IMR-90 (cell line): Measurements from ENCODE around the gene AHNAK. TPM values are rescaled to one million over a fixed set of nuclear protein-coding genes. Genes with fewer than 3 reads are reported as not detected.

ENCODE experiments used
- ATAC-seq: fragments of 200-7000 bp; cut with Tn5 transposase; 2 replicates; pipeline ENCODE4 v1.9.1; 2020; ENCODE audit warnings: low read depth, mild to moderate bottlenecking, moderate library complexity
- BruUV-seq: library from RNA; stranded (reverse); fragments of 400-500 nt; replicated peaks from 2 replicates; lab custom pipeline; 2021; lab: Mats Ljungman, UMichigan
- CTCF ChIA-PET: fragments of 300-600 bp; formaldehyde crosslinking; extraction: SDS; loops from one replicate; lab custom pipeline; 2021; ENCODE audit warnings: antibody characterized with exemption; lab: Yijun Ruan, JAX
- POLR2A ChIA-PET: fragments of 300-600 bp; sonication (Branson Sonifier 250); formaldehyde crosslinking; loops from one replicate; lab custom pipeline; 2022; ENCODE audit warnings: antibody characterized with exemption; ENCODE audit not compliant: unreplicated experiment; lab: Charles Lee
- DNase-seq: peaks from one replicate; pipeline ENCODE4 v3.0.0; 2013
- H2AFZ ChIP-seq: replicated peaks from 2 replicates; pipeline ENCODE3; 2013; ENCODE audit warnings: low read length, mild to moderate bottlenecking; ENCODE audit not compliant: poor library complexity
- H2AK5ac ChIP-seq: 2 replicates; pipeline ENCODE4 v1.6.1; 2013; ENCODE audit warnings: low read depth, low read length, inconsistent platforms
- H2AK9ac ChIP-seq: replicated peaks from 2 replicates; pipeline ENCODE3; 2013; ENCODE audit warnings: mild to moderate bottlenecking, low read depth, low read length, moderate library complexity; ENCODE audit not compliant: poor library complexity
- H2BK120ac ChIP-seq: 2 replicates; pipeline ENCODE4 v1.6.1; 2013; ENCODE audit warnings: low read depth, low read length, inconsistent platforms
- H2BK15ac ChIP-seq: 3 replicates; pipeline ENCODE4 v1.6.1; 2013; ENCODE audit warnings: low read depth, low read length, inconsistent platforms
- H2BK20ac ChIP-seq: 2 replicates; pipeline ENCODE4 v1.6.1; 2013; ENCODE audit warnings: low read depth, mild to moderate bottlenecking, inconsistent platforms, low read length, moderate library complexity
- H2BK5ac ChIP-seq: 2 replicates; pipeline ENCODE4 v1.6.1; 2013; ENCODE audit warnings: mild to moderate bottlenecking, low read depth, low read length, inconsistent platforms; ENCODE audit not compliant: poor library complexity, severe bottlenecking
- H3K14ac ChIP-seq: replicated peaks from 2 replicates; pipeline ENCODE4 v1.6.1; 2013; ENCODE audit warnings: low read depth, low read length, inconsistent platforms
- H3K18ac ChIP-seq: 2 replicates; pipeline ENCODE4 v1.6.1; 2013; ENCODE audit warnings: low read depth, low read length, control low read depth
- H3K23ac ChIP-seq: 2 replicates; pipeline ENCODE4 v1.6.1; 2013; ENCODE audit warnings: low read depth, low read length, inconsistent platforms
- H3K27ac ChIP-seq: 2 replicates; pipeline ENCODE4 v1.5.1; 2013; ENCODE audit warnings: mild to moderate bottlenecking, control low read depth, low read length; ENCODE audit not compliant: insufficient read depth
- H3K27me3 ChIP-seq: 2 replicates; pipeline ENCODE4 v1.6.1; 2013; ENCODE audit warnings: low read length; ENCODE audit not compliant: control insufficient read depth, insufficient read depth
- H3K36me3 ChIP-seq: 2 replicates; pipeline ENCODE4 v1.6.1; 2013; ENCODE audit warnings: low read length, mixed read lengths; ENCODE audit not compliant: control insufficient read depth, insufficient read depth
- H3K4ac ChIP-seq: 2 replicates; pipeline ENCODE4 v1.6.1; 2013; ENCODE audit warnings: low read depth, low read length, inconsistent platforms
- H3K4me1 ChIP-seq: 2 replicates; pipeline ENCODE4 v1.6.1; 2013; ENCODE audit warnings: low read length, mixed read lengths; ENCODE audit not compliant: control insufficient read depth, insufficient read depth
- H3K4me2 ChIP-seq: 2 replicates; pipeline ENCODE4 v1.6.1; 2013; ENCODE audit warnings: low read depth, mild to moderate bottlenecking, control low read depth, low read length, moderate library complexity
- H3K4me3 ChIP-seq: 2 replicates; pipeline ENCODE4 v1.5.1; 2013; ENCODE audit warnings: low read depth, mild to moderate bottlenecking, control low read depth, low read length, moderate library complexity; ENCODE audit not compliant: insufficient read depth
- H3K56ac ChIP-seq: 2 replicates; pipeline ENCODE4 v1.6.1; 2013; ENCODE audit warnings: low read length, inconsistent platforms; ENCODE audit not compliant: insufficient read depth; ENCODE audit errors: extremely low read depth
- H3K79me1 ChIP-seq, 2 experiments: 2 replicates each; pipeline ENCODE4 v1.6.1; 2013; ENCODE audit warnings: low read length in 2 of 2, inconsistent platforms in 1 of 2, low read depth in 1 of 2
- H3K9ac ChIP-seq: 2 replicates; pipeline ENCODE4 v1.6.1; 2013; ENCODE audit warnings: low read depth, low read length, control low read depth
- H3K9me1 ChIP-seq: 2 replicates; pipeline ENCODE4 v1.6.1; 2013; ENCODE audit warnings: low read length, inconsistent platforms; ENCODE audit not compliant: insufficient read depth
- H3K9me3 ChIP-seq: 2 replicates; pipeline ENCODE4 v1.6.1; 2013; ENCODE audit warnings: low read length; ENCODE audit not compliant: control insufficient read depth, insufficient read depth
- H4K20me1 ChIP-seq: 2 replicates; pipeline ENCODE4 v1.6.1; 2013; ENCODE audit warnings: low read length, inconsistent platforms; ENCODE audit not compliant: insufficient read depth
- H4K5ac ChIP-seq: 2 replicates; pipeline ENCODE4 v1.6.1; 2013; ENCODE audit warnings: mild to moderate bottlenecking, low read depth, low read length, control low read depth
- H4K8ac ChIP-seq, 2 experiments: 2 replicates each; pipeline ENCODE4 v1.6.1; 2013; ENCODE audit warnings: low read depth in 2 of 2, low read length in 2 of 2, control low read depth in 1 of 2, inconsistent platforms in 1 of 2
- H4K91ac ChIP-seq: 2 replicates; pipeline ENCODE4 v1.6.1; 2013; ENCODE audit warnings: low read depth, low read length, inconsistent platforms; ENCODE audit not compliant: insufficient read depth
- BHLHE40 ChIP-seq: fragments of 150-350 bp; IDR thresholded peaks from 2 replicates; pipeline ENCODE4 v1.6.1; 2016; ENCODE audit warnings: mild to moderate bottlenecking, low read depth, low read length
- CEBPB ChIP-seq: IDR thresholded peaks from 2 replicates; pipeline ENCODE4 v1.6.1; 2012; ENCODE audit warnings: low read depth, low read length, improper control_type of control experiment
- CHD1 ChIP-seq: IDR thresholded peaks from 2 replicates; pipeline ENCODE4 v1.6.1; 2012; ENCODE audit warnings: low read depth, low read length, improper control_type of control experiment
- ELK1 ChIP-seq: fragments of 150-350 bp; IDR thresholded peaks from 2 replicates; pipeline ENCODE4 v1.6.1; 2016; ENCODE audit warnings: low read depth, mild to moderate bottlenecking, low read length, moderate library complexity, borderline replicate concordance
- FOS ChIP-seq: fragments of 150-350 bp; IDR thresholded peaks from 2 replicates; pipeline ENCODE4 v1.6.1; 2016; ENCODE audit warnings: low read depth, low read length
- MAFK ChIP-seq: IDR thresholded peaks from 2 replicates; pipeline ENCODE4 v1.6.1; 2012; ENCODE audit warnings: low read depth, low read length, improper control_type of control experiment
- MAZ ChIP-seq: IDR thresholded peaks from 2 replicates; pipeline ENCODE4 v1.6.1; 2012; ENCODE audit warnings: low read depth, mild to moderate bottlenecking, low read length, improper control_type of control experiment, moderate library complexity, borderline replicate concordance
- MXI1 ChIP-seq: IDR thresholded peaks from 2 replicates; pipeline ENCODE4 v1.6.1; 2012; ENCODE audit warnings: low read depth, mild to moderate bottlenecking, low read length, moderate library complexity, borderline replicate concordance
- NFE2L2 ChIP-seq: fragments of 150-350 bp; IDR thresholded peaks from 2 replicates; pipeline ENCODE4 v1.6.1; 2016; ENCODE audit warnings: low read depth, mild to moderate bottlenecking, low read length
- POLR2A ChIP-seq: IDR thresholded peaks from 2 replicates; pipeline ENCODE4 v1.6.1; 2012; ENCODE audit warnings: mild to moderate bottlenecking, low read depth, low read length
- RAD21 ChIP-seq: IDR thresholded peaks from 2 replicates; pipeline ENCODE4 v1.6.1; 2012; ENCODE audit warnings: low read length, improper control_type of control experiment
- RCOR1 ChIP-seq: IDR thresholded peaks from 2 replicates; pipeline ENCODE4 v1.6.1; 2012; ENCODE audit warnings: mild to moderate bottlenecking, low read length, improper control_type of control experiment; ENCODE audit not compliant: insufficient replicate concordance
- RFX5 ChIP-seq: IDR thresholded peaks from 2 replicates; pipeline ENCODE4 v1.8.0; 2012; ENCODE audit warnings: low read depth, mild to moderate bottlenecking, low read length, moderate library complexity
- SMC3 ChIP-seq: fragments of 150-350 bp; IDR thresholded peaks from 2 replicates; pipeline ENCODE4 v1.6.1; 2016; ENCODE audit warnings: low read depth, mild to moderate bottlenecking, antibody characterized with exemption, low read length, moderate library complexity
- USF2 ChIP-seq: fragments of 150-350 bp; IDR thresholded peaks from 2 replicates; pipeline ENCODE4 v1.6.1; 2017; ENCODE audit warnings: mild to moderate bottlenecking, antibody characterized with exemption, low read length, low read depth
- WGBS, 2 experiments: methylation state at CpG; one replicate each; pipeline versions ENCODE4 v1.1.5 to v1.1.7; 2013; ENCODE audit warnings: missing lambda C conversion rate in 2 of 2; ENCODE audit not compliant: insufficient read length in 1 of 2; ENCODE audit errors: extremely low coverage in 2 of 2; 5-methylcytosine and 5-hydroxymethylcytosine counted together
- dilution Hi-C: fragments of 300-500 bp; cut with HindIII; formaldehyde crosslinking; loops from one replicate; pipeline ENCODE4 v1.14.3; 2018; ENCODE audit warnings: low sequenced_read_pairs; ENCODE audit not compliant: unreplicated experiment
- in situ Hi-C: fragments of 300-500 bp; cut with MboI; formaldehyde crosslinking; loops from 3 replicates; pipeline ENCODE4 v1.14.3; 2019; ENCODE audit warnings: low sequenced_read_pairs, inconsistent platforms, mixed read lengths
- intact Hi-C: fragments of 100-400 bp; cut with micrococcal nuclease; formaldehyde crosslinking; loops from 2 replicates; pipeline ENCODE4 v1.10.0; 2022
- polyA plus RNA-seq, 3 experiments: library from polyadenylated mRNA; depleted of rRNA; stranded (reverse); fragments of >200 nt; gene quantifications; 2 replicates each; pipeline ENCODE4 v1.2.3, GENCODE V29; 2012; ENCODE audit warnings: low replicate concordance in 1 of 3
- total RNA-seq: library from RNA; depleted of rRNA; stranded (reverse); fragments of >200 nt; gene quantifications from 2 replicates; pipeline ENCODE4 v1.2.3, GENCODE V29; 2012
- TF ChIP-seq, protein P1 (sequence below): conservative IDR thresholded peaks from 2 replicates; pipeline ENCODE4 v1.5.1; 2012; ENCODE audit warnings: mild to moderate bottlenecking, low read depth, low read length, improper control_type of control experiment

AHNAK gene
- total and polyA plus RNA-seq, 2 of the 4 experiments (the other 2 are of a cell fraction) = 95.1 to 695 TPM

- Histone ChIP-seq H4K91ac (peak overlapping the region; percentile 13; the same call in 1 of the 2 replicates), H3K79me1 (peaks cover 0 to 24% of the 10 kb centered on the region in 2 experiments; a peak in 2 of 4 replicates), H3K4me3 (no peak overlapping the region), H3K9me1 (peaks cover 26% of the 10 kb centered on the region), H3K4me2 (no peak overlapping the region), H4K5ac (no peak overlapping the region), H2BK15ac (peak overlapping the region; percentile 68; the same call in 1 of the 3 replicates), H2AK5ac (peak overlapping the region; percentile 27), H4K8ac (peak overlapping the region in 1 of 2 experiments; percentile 8; a peak in 2 of 4 replicates), H3K4me1 (peaks cover 24% of the 10 kb centered on the region), H3K4ac (peak overlapping the region; percentile 19), H3K18ac (no peak overlapping the region), H2BK20ac (0 out of 2 replicates have a peak overlapping the region, but pooled peaks have one; percentile 16), H4K20me1 (no peaks in the 10 kb centered on the region), H3K9ac (no peak overlapping the region), H3K27ac (no peak overlapping the region), H3K56ac (no peak overlapping the region), H3K23ac (no peak overlapping the region), H2BK120ac (peak overlapping the region; percentile 47; the same call in 1 of the 2 replicates), H3K9me3 (no peaks in the 10 kb centered on the region), H3K14ac (0 out of 2 replicates have a peak overlapping the region, but pooled peaks have one; percentile 21), H2AFZ (no peak overlapping the region), H2BK5ac (no peak overlapping the region), H2AK9ac (no peak overlapping the region), H3K36me3 (no peaks in the 10 kb centered on the region), H3K27me3 (no peaks in the 10 kb centered on the region)
- BruUV-seq = no TSS peak
- dilution Hi-C loops (no loop called here), in situ Hi-C loops (no loop called here), intact Hi-C loops (no loop called here)
- no peak for DNase-seq
- WGBS, 2 experiments = 95% methylated on average over 3 of the region's 9 CpGs; no CpG with 5 or more reads in 1 of the 2 experiments
- no peak for ATAC-seq
- TF ChIP-seq RCOR1 (no peak), USF2 (no peak), RFX5 (no peak), RAD21 (no peak), CEBPB (no peak), FOS (no peak), MXI1 (no peak), ELK1 (no peak), NFE2L2 (no peak), MAZ (no peak), CHD1 (no peak), SMC3 (no peak), MAFK (no peak), POLR2A (no peak), BHLHE40 (no peak)
- TF ChIP-seq, protein P1, sequence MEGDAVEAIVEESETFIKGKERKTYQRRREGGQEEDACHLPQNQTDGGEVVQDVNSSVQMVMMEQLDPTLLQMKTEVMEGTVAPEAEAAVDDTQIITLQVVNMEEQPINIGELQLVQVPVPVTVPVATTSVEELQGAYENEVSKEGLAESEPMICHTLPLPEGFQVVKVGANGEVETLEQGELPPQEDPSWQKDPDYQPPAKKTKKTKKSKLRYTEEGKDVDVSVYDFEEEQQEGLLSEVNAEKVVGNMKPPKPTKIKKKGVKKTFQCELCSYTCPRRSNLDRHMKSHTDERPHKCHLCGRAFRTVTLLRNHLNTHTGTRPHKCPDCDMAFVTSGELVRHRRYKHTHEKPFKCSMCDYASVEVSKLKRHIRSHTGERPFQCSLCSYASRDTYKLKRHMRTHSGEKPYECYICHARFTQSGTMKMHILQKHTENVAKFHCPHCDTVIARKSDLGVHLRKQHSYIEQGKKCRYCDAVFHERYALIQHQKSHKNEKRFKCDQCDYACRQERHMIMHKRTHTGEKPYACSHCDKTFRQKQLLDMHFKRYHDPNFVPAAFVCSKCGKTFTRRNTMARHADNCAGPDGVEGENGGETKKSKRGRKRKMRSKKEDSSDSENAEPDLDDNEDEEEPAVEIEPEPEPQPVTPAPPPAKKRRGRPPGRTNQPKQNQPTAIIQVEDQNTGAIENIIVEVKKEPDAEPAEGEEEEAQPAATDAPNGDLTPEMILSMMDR = no peak
- POLR2A ChIA-PET = no interaction called here
- CTCF ChIA-PET = interaction anchor here (0.6 to 1.5 kb wide), 2 partner anchors 8 to 25 kb away, joined by 4 read pairs; no protein-coding TSS in a partner anchor
Measured at GRCh38 chr11:62432695-62433094, 113.9 kb downstream of the AHNAK start.
